SH-SY5Y (cell line): Measurements from ENCODE around the gene LOXL4.

Source experiments
- GATA2 ChIP-seq: IDR thresholded peaks from 2 replicates; pipeline ENCODE4 v1.6.1; 2011; ENCODE audit warnings: mild to moderate bottlenecking, low read depth, low read length
- GATA3 ChIP-seq: IDR thresholded peaks from 2 replicates; pipeline ENCODE4 v1.6.1; 2011; ENCODE audit warnings: low read depth, mild to moderate bottlenecking, low read length, moderate library complexity

DNA sequence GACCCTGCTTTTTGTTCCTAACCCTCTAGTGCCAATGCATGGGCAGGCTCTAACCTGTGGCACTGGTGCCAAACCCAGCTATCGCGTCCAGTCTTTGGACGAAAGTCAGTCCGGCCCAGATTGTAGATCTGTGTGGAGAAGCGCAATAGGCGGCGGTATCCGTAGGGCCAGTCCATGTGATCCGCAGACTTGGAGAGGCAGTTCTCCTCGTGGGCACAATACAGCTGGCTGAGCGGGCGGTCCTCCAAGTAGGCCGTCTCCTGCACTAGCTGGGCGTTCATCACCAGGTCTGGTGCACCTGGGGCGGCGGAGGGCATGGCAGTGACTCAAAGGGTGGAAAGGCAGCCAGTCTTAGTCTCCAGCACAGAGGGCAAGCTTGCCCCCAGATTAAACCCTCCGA is 14.5 kb downstream of the LOXL4 start:
- no peak for TF ChIP-seq GATA2
- no peak for TF ChIP-seq GATA3
